ENCODE measurements around the gene SLC41A3. TPM values are rescaled to one million over a fixed set of nuclear protein-coding genes. Genes with fewer than 3 reads are reported as not detected.

Gene SLC41A3
- total and polyA plus RNA-seq, 2 of the 8 experiments (the other 6 are each of a cell fraction or from before 2014, with no cell fraction given) = 30.2 to 56.4 TPM

DNA sequence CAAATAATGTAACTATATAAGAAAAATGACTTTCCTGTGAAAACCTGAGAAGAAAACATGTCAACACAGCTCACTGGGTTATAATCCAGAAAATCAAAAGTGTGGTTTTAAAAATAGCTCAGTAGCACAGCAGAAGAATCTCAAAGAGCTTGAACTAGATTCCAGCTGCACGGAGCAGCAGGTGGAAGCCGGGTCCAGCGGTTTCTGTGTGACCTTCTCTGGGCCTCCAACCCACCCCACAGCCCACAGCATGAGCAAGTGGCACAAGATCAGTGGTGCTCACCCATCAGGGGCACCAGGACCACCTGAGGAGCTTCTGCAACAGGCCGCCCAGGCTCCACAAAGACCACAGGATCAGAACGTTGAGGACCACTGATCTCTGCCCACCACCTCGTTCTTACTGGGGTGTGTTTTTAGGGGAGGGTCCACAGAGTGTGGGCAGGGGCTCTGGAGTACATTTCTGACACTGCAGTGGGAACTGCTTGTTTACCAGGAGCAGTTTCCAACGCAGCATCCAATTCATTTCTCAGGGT is 23.2 kb downstream of the SLC41A3 start:
- no peak overlapping the region for H3K4me3 ChIP-seq (ENCODE audit: extremely low read depth in 1 of 4, insufficient read depth in 2 of 4, low read depth in 3 of 4, low read length in 4 of 4)
- no peak overlapping the region for H3K9ac ChIP-seq (replicated peaks in 1 of 4; ENCODE audit: extremely low read depth in 1 of 4, low read depth in 3 of 4, low read length in 3 of 4)
- H3K23ac ChIP-seq (ENCODE audit: insufficient read length) = no peak overlapping the region
- H2BK20ac ChIP-seq (ENCODE audit: low read length) = no peak overlapping the region
- no peak overlapping the region for H2BK120ac ChIP-seq (replicated peaks; ENCODE audit: low read depth, low read length)
- H3K27ac ChIP-seq (ENCODE audit: low read depth, low read length) = no peak overlapping the region
- no peak overlapping the region for H4K91ac ChIP-seq (replicated peaks; ENCODE audit: insufficient read length, low read length)
- H2AFZ ChIP-seq (ENCODE audit: low read length) = no peak overlapping the region
- peaks cover 0 to 5% (median 2%) of the 10 kb centered on the region in 4 experiments; a peak in 4 of 7 replicates for H3K4me1 ChIP-seq (replicated peaks in 1 of 4; ENCODE audit: control insufficient read depth in 3 of 4, insufficient read depth in 4 of 4, low read length in 3 of 4)
- no peak overlapping the region for H3K4me2 ChIP-seq (ENCODE audit: insufficient read depth in 1 of 2, low read depth in 2 of 2, low read length in 2 of 2)
- TF ChIP-seq GABPA (IDR thresholded peaks at IDR 0.05; ENCODE audit: borderline replicate concordance, insufficient read depth, low read length) (no peak), ASH2L (IDR thresholded peaks at IDR 0.05; ENCODE audit: low read length) (no peak), BCL11A (IDR thresholded peaks at IDR 0.05; ENCODE audit: low read depth in 2 of 2, low read length in 2 of 2) (no peak), KDM5A (IDR thresholded peaks at IDR 0.05; ENCODE audit: low read length) (no peak), SUZ12 (IDR thresholded peaks at IDR 0.05; ENCODE audit: low read length) (no peak), FOSL1 (IDR thresholded peaks at IDR 0.05; ENCODE audit: insufficient read depth, low read depth, low read length) (no peak), TCF12 (IDR thresholded peaks at IDR 0.05; ENCODE audit: low read depth, low read length) (no peak), SP1 (IDR thresholded peaks at IDR 0.05; ENCODE audit: low read depth, low read length) (no peak), NRF1 (IDR thresholded peaks at IDR 0.05; ENCODE audit: low read depth, low read length) (no peak)
- H4K8ac ChIP-seq (ENCODE audit: extremely low read depth, insufficient read depth, low read length) = no peak overlapping the region
- FAIRE-seq (no peak), DNase-seq (ENCODE audit: low read depth in 1 of 2, low spot score in 2 of 2) (no peak)
- WGBS, 2 experiments (ENCODE audit: extremely low coverage in 1 of 2, insufficient coverage in 1 of 2, insufficient read length in 1 of 2, insufficient replicate concordance in 2 of 2, low coverage in 1 of 2, low lambda C conversion rate in 2 of 2, missing lambda C conversion rate in 1 of 2) = 94% methylated on average over 7 of the region's 7 CpGs; no CpG with 5 or more reads in 1 of the 2 experiments
- no peaks in the 10 kb centered on the region for H3K79me1 ChIP-seq (ENCODE audit: low read depth, low read length)
- H4K20me1 ChIP-seq (replicated peaks in 1 of 2; ENCODE audit: control insufficient read depth in 1 of 2, insufficient read depth in 2 of 2, low read length in 2 of 2) = no peaks in the 10 kb centered on the region
- no peak overlapping the region for H2AK5ac ChIP-seq (ENCODE audit: low read depth, low read length)
- H3K18ac ChIP-seq (ENCODE audit: extremely low read depth, low read length) = no peak overlapping the region
- no peaks in the 10 kb centered on the region for H3K9me3 ChIP-seq (ENCODE audit: insufficient read depth in 2 of 2, low read depth in 1 of 2, low read length in 1 of 2)
- H2BK12ac ChIP-seq (ENCODE audit: low read depth, low read length) = no peak overlapping the region
- H2BK15ac ChIP-seq (ENCODE audit: low read length) = no peak overlapping the region
- H3K23me2 ChIP-seq (ENCODE audit: low read depth, low read length) = no peaks in the 10 kb centered on the region
- H3K27me3 ChIP-seq (replicated peaks in 1 of 4; ENCODE audit: control insufficient read depth in 3 of 4, extremely low read depth in 1 of 4, insufficient read depth in 3 of 4, low read length in 3 of 4) = no peaks in the 10 kb centered on the region
- POLR2A ChIA-PET (ENCODE audit: partially characterized antibody) = no interaction called here
- H3K79me2 ChIP-seq (ENCODE audit: control insufficient read depth in 1 of 2, insufficient read depth in 2 of 2, low read length in 2 of 2) = no peaks in the 10 kb centered on the region
- no peak overlapping the region for H3K14ac ChIP-seq (ENCODE audit: insufficient read length)
- CTCF ChIA-PET (ENCODE audit: partially characterized antibody) = interaction anchor here (1.0 kb wide), 1 partner anchor 39 kb away, joined by 3 read pairs; no protein-coding TSS in a partner anchor
- no peak overlapping the region for H3K56ac ChIP-seq (replicated peaks; ENCODE audit: insufficient read length, low read depth, low read length)
- H3K4ac ChIP-seq (replicated peaks; ENCODE audit: insufficient read length, low read depth, low read length) = no peak overlapping the region
- H2BK5ac ChIP-seq (ENCODE audit: low read depth, low read length) = no peak overlapping the region
- no peaks in the 10 kb centered on the region for H3K36me3 ChIP-seq (ENCODE audit: control insufficient read depth in 2 of 4, insufficient read depth in 4 of 4, low read length in 3 of 4)
- H4K5ac ChIP-seq (ENCODE audit: insufficient read length, low read depth, low read length) = no peak overlapping the region
